HG02840 (cell line): ENCODE measurements around the gene GLMP.

Source experiments
- ATAC-seq: cut with Tn5 transposase; IDR thresholded peaks from one replicate; pipeline ENCODE4 v1.9.1; 2021; ENCODE audit warnings: mild to moderate bottlenecking, moderate library complexity, moderate number of reproducible peaks; ENCODE audit not compliant: unreplicated experiment, low FRiP score

Gene GLMP

DNA sequence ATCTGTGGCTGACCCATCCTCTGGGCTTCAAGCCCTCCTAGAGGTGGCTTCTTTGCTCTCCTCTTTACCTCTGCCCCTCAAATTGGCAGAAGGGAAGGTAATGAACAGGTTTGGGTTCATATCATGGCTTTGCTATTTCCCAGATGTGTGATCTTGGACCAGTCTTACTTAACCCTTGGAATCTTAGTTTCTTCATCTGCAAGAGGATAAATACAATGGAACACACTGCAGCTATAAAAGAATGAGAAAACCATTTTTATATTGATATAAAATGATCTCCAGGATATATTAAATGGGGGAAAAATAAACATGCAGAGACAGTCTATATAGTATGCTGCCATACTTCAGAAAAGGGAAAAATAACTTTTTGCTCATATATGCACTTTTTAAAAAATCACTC, 5.6 kb downstream of the GLMP start:
- no peak for ATAC-seq

GRCh38 chr1:156286061-156286460, 9.4 kb downstream of the GLMP start:
- no peak for ATAC-seq

DNA sequence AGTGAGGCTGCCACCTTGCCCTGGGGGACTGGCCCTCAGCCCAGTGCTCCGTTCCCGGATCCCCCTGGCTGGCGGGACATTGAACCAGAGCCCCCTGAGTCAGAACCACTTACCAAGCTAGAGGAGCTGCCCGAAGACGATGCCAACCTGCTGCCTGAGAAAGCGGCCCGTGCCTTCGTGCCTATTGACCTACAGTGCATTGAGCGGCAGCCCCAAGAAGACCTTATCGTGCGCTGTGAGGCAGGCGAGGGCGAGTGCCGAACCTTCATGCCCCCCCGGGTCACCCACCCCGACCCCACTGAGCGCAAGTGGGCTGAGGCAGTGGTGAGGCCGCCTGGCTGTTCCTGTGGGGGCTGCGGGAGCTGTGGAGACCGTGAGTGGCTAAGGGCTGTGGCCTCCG, 10.0 kb downstream of the GLMP start:
- no peak for ATAC-seq

DNA sequence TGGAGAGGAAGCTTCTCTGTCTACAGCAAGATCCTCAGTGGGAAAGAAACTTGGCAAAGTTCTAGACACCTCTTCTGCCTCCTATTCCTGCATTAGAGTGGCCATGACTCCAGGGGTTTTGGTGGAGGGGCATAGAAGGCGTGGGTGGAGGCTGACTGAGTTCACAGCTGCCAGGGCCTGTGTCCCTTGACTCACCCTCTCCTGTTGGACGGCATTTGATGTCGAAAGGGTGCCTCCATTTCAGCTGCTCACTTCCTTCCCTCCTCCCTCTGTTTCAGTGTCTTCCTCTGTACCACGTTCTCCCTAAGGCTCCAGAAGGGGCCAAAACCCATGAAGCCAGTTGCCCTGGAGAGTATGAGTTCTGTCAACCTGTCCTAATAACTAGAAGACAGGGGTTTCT, 10.7 kb downstream of the GLMP start:
- ATAC-seq, result no peak

DNA sequence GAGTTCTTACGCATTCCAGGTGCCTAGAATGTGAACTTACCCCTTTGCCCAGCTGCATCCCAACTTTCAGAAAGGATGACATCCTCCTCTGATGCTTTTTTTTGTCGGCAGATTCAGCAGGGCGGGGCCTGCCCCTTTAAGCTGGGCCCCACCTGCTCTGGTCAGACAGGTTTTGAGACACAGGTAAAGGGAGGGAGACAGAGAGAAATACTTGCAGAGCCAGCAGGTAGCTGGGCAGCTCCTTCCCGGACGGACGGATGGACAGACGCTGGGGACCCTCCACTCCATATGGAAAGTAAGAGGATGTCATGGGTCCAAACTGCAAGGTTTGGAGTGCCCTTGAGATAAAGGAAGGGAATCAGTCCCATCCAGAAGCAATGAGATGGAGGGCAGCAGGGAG, 11.4 kb downstream of the GLMP start, which contains the start of gene TMEM79:
TSS of gene TMEM79 (plus strand) at position 214 of the 400 bp plus-strand sequence. CDS start 902 bp downstream, outside the sequence.
- no peak for ATAC-seq

DNA sequence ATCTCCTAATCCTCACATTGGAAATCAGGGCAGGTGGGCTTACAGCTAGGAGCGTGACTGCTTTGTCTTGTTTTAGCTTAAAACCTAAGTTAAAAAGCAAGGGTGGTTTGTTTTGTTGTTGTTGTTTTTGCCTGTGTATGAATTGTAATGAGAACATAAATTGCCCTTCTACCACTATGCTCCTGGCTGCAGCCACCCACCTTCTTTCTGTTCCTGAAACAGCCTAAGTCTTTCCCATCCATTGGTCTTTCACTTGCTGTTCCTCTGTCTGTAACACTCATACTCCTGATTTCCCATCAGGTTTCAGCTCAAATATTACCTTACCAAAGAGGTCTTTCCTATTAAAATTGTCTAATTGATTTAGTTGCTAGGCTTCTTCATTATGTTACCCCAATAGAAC, 12.0 kb downstream of the GLMP start:
- no peak for ATAC-seq

GRCh38 chr1:156282479-156283222, 12.8 kb downstream of the GLMP start, which contains the start of gene SMG5:
TSS of gene SMG5 (minus strand) at chr1:156282825. CDS start at chr1:156282680, 145 bp downstream.
- ATAC-seq, result peak; percentile 88

GRCh38 chr1:156281693-156282478, 13.6 kb downstream of the GLMP start:
- ATAC-seq, result peak; percentile 1

- ATAC-seq, result no peak
Measured at GRCh38 chr1:156281281-156281680, 14.2 kb downstream of the GLMP start.

DNA sequence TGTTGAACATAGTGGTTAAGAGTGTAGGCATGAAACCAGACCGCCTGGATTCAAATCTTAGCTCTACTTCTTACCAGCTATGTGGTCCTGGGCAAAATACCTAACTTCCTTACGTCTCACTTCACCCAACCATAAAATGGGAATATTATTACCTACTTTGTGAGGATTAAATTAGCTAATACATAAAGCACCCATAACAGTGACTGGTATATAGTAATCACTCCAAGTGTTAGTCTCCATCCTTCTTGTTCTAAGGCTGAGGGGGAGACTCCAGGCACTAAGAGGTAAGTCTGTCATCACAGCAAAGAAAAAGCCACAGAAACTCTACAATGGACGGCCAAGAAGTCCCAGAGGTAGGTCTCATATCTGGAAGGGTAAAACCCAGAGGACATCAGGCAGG, 15.6 kb downstream of the GLMP start:
- no peak for ATAC-seq

- ATAC-seq, result no peak
Measured at GRCh38 chr1:156276966-156277381, 18.5 kb downstream of the GLMP start.

GRCh38 chr1:156276532-156276931, 18.9 kb downstream of the GLMP start:
- no peak for ATAC-seq

- no peak for ATAC-seq
Measured at GRCh38 chr1:156270314-156270713, 25.2 kb downstream of the GLMP start.

GRCh38 chr1:156268336-156268735, 27.1 kb downstream of the GLMP start:
- ATAC-seq, result no peak

- ATAC-seq, result no peak
Measured at GRCh38 chr1:156266051-156266450, 29.4 kb downstream of the GLMP start.

DNA sequence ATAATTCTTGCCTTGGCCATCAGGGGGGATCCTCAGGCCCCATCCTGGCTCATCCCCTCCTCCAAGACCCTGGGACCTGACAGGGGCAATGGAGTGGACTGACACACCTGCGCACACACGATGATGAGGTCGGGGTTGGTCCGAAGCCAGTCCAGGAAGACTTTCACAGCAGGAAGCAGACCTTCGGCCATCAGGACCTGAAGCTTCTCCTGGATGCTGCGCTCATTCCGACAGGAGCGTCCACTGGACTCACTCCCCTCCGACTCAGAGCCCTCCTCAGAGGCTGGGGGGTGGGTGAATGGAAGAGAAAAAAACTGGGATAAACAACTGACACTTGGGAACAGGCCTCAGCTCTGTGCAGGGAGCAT, 32.2 kb downstream of the GLMP start:
- no peak for ATAC-seq

- no peak for ATAC-seq
Measured at GRCh38 chr1:156262461-156263287, 32.8 kb downstream of the GLMP start.

DNA sequence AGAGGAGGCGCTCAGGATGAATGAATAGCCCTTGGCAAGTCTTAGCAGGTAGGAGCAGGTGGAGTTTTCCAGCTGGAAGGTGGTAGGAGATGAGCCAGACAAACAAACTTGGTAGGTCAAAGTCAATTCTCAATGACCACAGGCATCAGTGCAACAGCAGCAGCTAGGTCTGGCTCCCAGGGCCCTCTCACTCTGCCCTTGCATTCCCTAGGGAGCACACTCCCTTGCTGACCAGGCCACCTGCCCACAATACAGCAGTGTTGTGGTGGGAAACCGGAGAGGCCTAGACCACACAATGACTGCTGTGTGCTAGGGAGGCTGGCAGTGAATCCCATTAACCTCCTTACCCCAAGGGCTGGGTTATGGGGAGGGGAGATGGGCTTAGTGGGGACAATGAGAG, 34.6 kb downstream of the GLMP start:
- ATAC-seq, result no peak

GRCh38 chr1:156259805-156260204, 35.7 kb downstream of the GLMP start:
- ATAC-seq, result no peak

DNA sequence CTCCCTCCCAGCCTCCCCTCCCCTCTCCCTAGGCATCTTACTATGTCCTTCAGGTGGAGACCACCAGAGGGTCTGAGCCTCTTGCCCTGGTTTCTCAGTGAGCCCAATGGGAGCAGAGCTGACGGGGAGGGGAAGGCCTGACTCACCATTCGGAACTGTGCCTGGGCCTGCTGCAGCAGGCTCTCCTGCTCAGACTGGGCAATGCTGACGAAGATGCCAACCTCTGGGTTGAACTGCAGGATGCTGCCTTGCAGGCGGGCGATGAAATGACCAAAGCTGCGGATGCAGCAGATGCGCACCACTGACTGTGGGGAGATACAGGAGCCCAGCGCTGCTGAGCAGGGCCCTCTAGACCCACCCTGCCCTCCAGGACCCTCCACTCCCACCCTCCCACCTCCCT, 36.6 kb downstream of the GLMP start:
- no peak for ATAC-seq

DNA sequence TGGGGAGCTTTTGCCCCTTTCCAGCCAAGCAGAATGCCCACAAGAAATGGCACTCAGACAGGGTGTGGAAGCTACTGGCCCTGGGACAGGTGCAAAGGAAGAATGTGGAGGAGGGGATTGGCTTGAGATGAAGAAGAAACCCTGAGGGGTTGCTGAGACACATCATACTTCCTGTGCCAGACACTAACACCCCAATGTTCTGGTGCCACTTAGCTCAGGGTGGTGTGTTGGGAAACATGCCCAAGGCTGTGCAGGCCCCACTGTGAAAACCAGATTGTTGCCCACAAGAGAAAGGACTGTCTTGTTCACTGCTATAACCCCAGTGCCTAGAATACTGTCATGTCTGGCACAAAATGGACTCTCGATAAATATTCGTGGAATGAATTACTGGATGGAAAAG, 37.8 kb downstream of the GLMP start:
- ATAC-seq, result no peak
